ENCODE data around the gene ZC3H14. TPM values are rescaled to one million over a fixed set of nuclear protein-coding genes. Genes with fewer than 3 reads are reported as not detected.

Gene ZC3H14
- total and polyA plus RNA-seq, 9 of the 15 experiments (the other 6 are each of a cell fraction or from before 2014, with no cell fraction given), result 21.1 to 109 (median 45.3) TPM

- ATAC-seq (peak; percentile 67), DNase-seq (ENCODE audit: extremely low read depth in 1 of 4, low spot score in 3 of 4) (peak; percentile 32 to 58 (median 38)), FAIRE-seq (no peak)
- no peaks in the 10 kb centered on the region; the same call in 2 of the 3 replicates for H3K36me3 ChIP-seq (ENCODE audit: control insufficient read depth, insufficient read depth, low read length)
- in situ Hi-C loops (cut with MboI), result loop anchor here (25.0 kb wide), 1 partner anchor 564 kb away; the partner anchor contains the start of gene GALC
- H3K27me3 ChIP-seq (ENCODE audit: control insufficient read depth in 2 of 2, insufficient read depth in 2 of 2, low read length in 2 of 2), result no peaks in the 10 kb centered on the region
- no peaks in the 10 kb centered on the region for H3K9me1 ChIP-seq (ENCODE audit: control insufficient read depth, insufficient read depth, low read length)
- H2AFZ ChIP-seq (ENCODE audit: low read depth, low read length), result peak overlapping the region; percentile 74; the same call in 1 of the 2 replicates
- H3K4me1 ChIP-seq (replicated peaks in 1 of 2; ENCODE audit: control insufficient read depth in 2 of 2, insufficient read depth in 2 of 2, low read length in 2 of 2), result peaks cover 0 to 15% of the 10 kb centered on the region in 2 experiments; a peak in 3 of 5 replicates
- peak overlapping the region; percentile 64 for H3K4me2 ChIP-seq (ENCODE audit: insufficient read depth, low read length)
- peak overlapping the region; percentile 41 for H3K4me3 ChIP-seq
- intact Hi-C loops (cut with micrococcal nuclease), result no loop called here
- H3K79me2 ChIP-seq (ENCODE audit: control insufficient read depth, insufficient read depth, low read length), result no peaks in the 10 kb centered on the region
- peak overlapping the region; percentile 25 to 83; a peak in 3 of 4 replicates for H3K9ac ChIP-seq (ENCODE audit: insufficient read depth in 1 of 2, low read depth in 2 of 2, low read length in 2 of 2)
- H4K20me1 ChIP-seq (replicated peaks; ENCODE audit: control insufficient read depth, insufficient read depth, low read length), result no peaks in the 10 kb centered on the region
- CTCF ChIA-PET (ENCODE audit: low intra/inter-chr PET ratio), result no interaction called here
- no peak overlapping the region for H3K27ac ChIP-seq (ENCODE audit: extremely low read depth, low read depth, low read length)
- no TSS peak for BruUV-seq (replicated peaks)
- no peaks in the 10 kb centered on the region for H3K9me3 ChIP-seq (replicated peaks; ENCODE audit: control insufficient read depth, insufficient read depth, low read depth, low read length)
- POLR2A ChIA-PET, result interaction anchor here (1.1 to 1.7 kb wide), 2 partner anchors 14 to 32 kb away, joined by 3 read pairs; no protein-coding TSS in a partner anchor
- WGBS (ENCODE audit: insufficient coverage, low coverage, missing lambda C conversion rate), result 52% methylated on average over 31 of the region's 50 CpGs
- peak in 2 of 3 experiments; percentile 91 to 98; a peak in 4 of 6 replicates for TF ChIP-seq ZBTB11 (CRISPR knock-in tag; IDR thresholded peaks at IDR 0.05)
- TF ChIP-seq L3MBTL2 (IDR thresholded peaks at IDR 0.05), result peak; percentile 47; the same call in 1 of the 2 replicates
- peak; percentile 77 for TF ChIP-seq ARID4B (CRISPR knock-in tag; IDR thresholded peaks at IDR 0.05)
- TF ChIP-seq XRCC4 (IDR thresholded peaks at IDR 0.05; ENCODE audit: extremely low read depth, insufficient read depth, insufficient read length), result no peak
- TF ChIP-seq POLR2G (IDR thresholded peaks at IDR 0.05; ENCODE audit: low read depth, low read length), result peak; percentile 60; the same call in 1 of the 2 replicates
- TF ChIP-seq CXXC5 (CRISPR knock-in tag; IDR thresholded peaks at IDR 0.05), result peak; percentile 32; the same call in 1 of the 2 replicates
- TF ChIP-seq RFX1 (IDR thresholded peaks at IDR 0.05), result peak; percentile 77
- TF ChIP-seq DIDO1 (tag; IDR thresholded peaks at IDR 0.05; ENCODE audit: low read depth), result peak; percentile 55; the same call in 1 of the 2 replicates
- TF ChIP-seq CREB3L1 (IDR thresholded peaks at IDR 0.05; ENCODE audit: borderline replicate concordance, low read depth), result no peak
- TF ChIP-seq MAFF (IDR thresholded peaks at IDR 0.05; ENCODE audit: low read length), result no peak
Observed at GRCh38 chr14:88551094-88551870, 11.6 kb upstream of the ZC3H14 start.

All from K562 (cell line).